Measurements from ENCODE around the gene SRP68.
A peak's percentile ranks its signal among the peaks of the same experiment; 100 is the strongest.

SRP68 gene

DNA sequence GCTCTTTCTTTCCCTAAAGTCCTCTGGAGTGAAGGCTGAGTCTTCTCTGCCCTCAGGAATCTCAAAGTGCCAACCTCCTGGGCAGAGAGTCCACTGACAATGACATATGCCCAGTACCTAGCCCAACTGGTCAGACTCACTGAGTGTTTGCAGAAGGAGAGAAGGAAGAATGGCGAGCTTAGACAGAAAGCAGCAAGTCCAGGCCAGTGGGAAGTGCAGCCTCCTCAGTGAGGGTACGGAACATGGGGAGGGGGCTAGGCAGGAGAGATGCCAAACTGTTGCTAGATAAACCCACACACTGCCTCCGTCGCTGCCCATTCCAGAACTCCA, 30.6 kb upstream of the SRP68 start:
- TF ChIP-seq CTCF (IDR thresholded peaks at IDR 0.05; ENCODE audit: low read depth, low read length): no peak
- DNase-seq: no peak
- Histone ChIP-seq H3K9me3 (no peaks in the 10 kb centered on the region), H3K27me3 (no peaks in the 10 kb centered on the region), H3K4me1 (peaks cover 4% of the 10 kb centered on the region), H3K4me3 (ENCODE audit: low read depth, low read length) (peak overlapping the region; percentile 88), H3K36me3 (peaks cover 15% of the 10 kb centered on the region)

DNA sequence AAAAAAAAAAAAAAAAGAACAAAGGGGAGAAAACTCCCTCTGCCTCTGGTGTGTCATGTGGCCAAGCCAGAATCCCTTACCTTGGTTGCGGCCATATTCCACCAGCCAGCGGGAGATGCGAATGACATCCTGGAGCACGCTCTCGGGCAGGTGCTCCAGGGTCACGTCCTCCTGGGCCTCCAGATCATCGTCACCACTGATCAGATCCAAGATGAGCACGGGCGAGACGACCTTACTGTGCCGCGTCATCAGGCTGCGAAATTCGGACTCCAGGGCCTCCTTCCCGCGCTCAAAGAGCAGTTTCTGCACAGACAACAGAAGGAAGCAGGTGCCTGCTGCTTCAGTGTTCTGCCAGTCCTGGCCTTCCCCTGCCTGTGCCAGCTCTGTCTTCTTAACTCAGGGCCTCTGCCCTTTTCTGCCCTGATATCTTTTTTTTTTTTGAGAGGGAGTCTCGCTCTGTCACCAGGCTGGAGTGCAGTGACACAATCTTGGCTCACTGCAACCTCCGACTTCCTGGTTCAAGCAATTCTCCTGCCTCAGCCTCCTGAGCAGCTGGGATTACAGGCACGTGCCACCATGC, 25.5 kb upstream of the SRP68 start:
- Histone ChIP-seq H3K36me3 (peaks cover 36% of the 10 kb centered on the region), H3K4me1 (no peaks in the 10 kb centered on the region; the same call in 1 of the 2 replicates), H3K9me3 (no peaks in the 10 kb centered on the region), H3K27me3 (no peaks in the 10 kb centered on the region), H3K4me3 (ENCODE audit: low read depth, low read length) (no peak overlapping the region)
- no peak for TF ChIP-seq CTCF (IDR thresholded peaks at IDR 0.05; ENCODE audit: low read depth, low read length)
- DNase-seq: no peak

DNA sequence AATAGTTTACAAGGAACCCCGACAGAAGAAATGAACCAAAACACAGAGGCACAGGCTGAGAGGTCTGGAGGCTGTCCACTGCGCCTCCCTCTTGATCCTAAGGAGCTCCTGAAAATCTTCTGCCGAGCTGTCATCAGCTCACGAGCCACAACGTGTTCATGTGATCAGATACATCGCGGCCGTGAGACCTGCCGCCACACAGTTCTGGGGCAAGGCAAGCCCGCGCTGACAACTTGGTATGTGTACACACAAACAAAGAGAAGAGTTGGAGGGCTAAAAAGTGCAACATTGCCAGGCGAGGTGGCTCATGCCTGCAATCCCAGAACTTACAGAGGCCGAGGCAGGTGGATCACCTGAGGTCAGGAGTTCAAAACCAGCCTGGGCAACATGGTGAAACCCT, 23.6 kb upstream of the SRP68 start:
- no peak overlapping the region for H3K4me3 ChIP-seq (ENCODE audit: low read depth, low read length)
- H3K27me3 ChIP-seq: no peaks in the 10 kb centered on the region
- peaks cover 29% of the 10 kb centered on the region for H3K36me3 ChIP-seq
- no peaks in the 10 kb centered on the region for H3K9me3 ChIP-seq
- no peaks in the 10 kb centered on the region for H3K4me1 ChIP-seq
- DNase-seq: no peak
- no peak for TF ChIP-seq CTCF (IDR thresholded peaks at IDR 0.05; ENCODE audit: low read depth, low read length)

DNA sequence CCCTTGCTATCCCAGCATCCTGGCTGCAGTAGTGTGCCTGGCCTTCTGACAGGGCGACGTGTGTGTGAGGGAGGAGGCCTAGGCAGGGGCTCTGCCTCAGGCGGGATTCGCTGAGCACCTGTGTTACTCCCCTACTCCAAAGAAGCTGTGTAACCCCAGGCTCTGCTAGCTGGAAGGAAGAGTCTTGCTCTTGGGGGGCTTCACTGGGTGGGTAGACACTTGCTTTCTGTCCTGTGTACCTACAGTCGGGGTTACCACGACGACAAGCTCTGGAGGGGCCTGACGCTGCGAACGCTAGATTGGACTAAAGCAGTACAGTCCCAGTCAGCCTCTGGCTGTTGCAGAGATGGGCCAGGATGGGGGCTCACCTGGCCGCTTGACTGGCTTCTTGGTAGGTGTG, 21.7 kb upstream of the SRP68 start:
- Histone ChIP-seq H3K36me3 (peaks cover 25% of the 10 kb centered on the region), H3K9me3 (no peaks in the 10 kb centered on the region), H3K4me1 (peaks cover 7% of the 10 kb centered on the region), H3K27me3 (no peaks in the 10 kb centered on the region), H3K4me3 (ENCODE audit: low read depth, low read length) (no peak overlapping the region)
- no peak for DNase-seq
- TF ChIP-seq CTCF (IDR thresholded peaks at IDR 0.05; ENCODE audit: low read depth, low read length): no peak

- Histone ChIP-seq H3K4me3 (ENCODE audit: low read depth, low read length) (no peak overlapping the region), H3K9me3 (no peaks in the 10 kb centered on the region), H3K4me1 (peaks cover 8% of the 10 kb centered on the region), H3K36me3 (peaks cover 35% of the 10 kb centered on the region), H3K27me3 (no peaks in the 10 kb centered on the region)
- no peak for TF ChIP-seq CTCF (IDR thresholded peaks at IDR 0.05; ENCODE audit: low read depth, low read length)
- DNase-seq: no peak
Measured at GRCh38 chr17:76092526-76093413, 20.5 kb upstream of the SRP68 start.
